HG03159 (cell line): ENCODE results near the gene ENPP6.

Source experiments
- ATAC-seq: cut with Tn5 transposase; IDR thresholded peaks from one replicate; pipeline ENCODE4 v1.9.1; 2021; ENCODE audit warnings: mild to moderate bottlenecking, moderate library complexity; ENCODE audit not compliant: unreplicated experiment

The ENPP6 gene

GRCh38 chr4:184192933-184193332 lies 24.7 kb downstream of the ENPP6 start:
- ATAC-seq: no peak

- no peak for ATAC-seq
Measured at GRCh38 chr4:184191267-184191666, 26.4 kb downstream of the ENPP6 start.

GRCh38 chr4:184190711-184191110 lies 27.0 kb downstream of the ENPP6 start:
- no peak for ATAC-seq

- ATAC-seq: no peak
Measured at GRCh38 chr4:184189966-184190365, 27.7 kb downstream of the ENPP6 start.

- ATAC-seq: no peak
Measured at GRCh38 chr4:184188443-184189400, 29.0 kb downstream of the ENPP6 start.

- no peak for ATAC-seq
Measured at GRCh38 chr4:184177271-184177670, 40.4 kb downstream of the ENPP6 start.

- no peak for ATAC-seq
Measured at GRCh38 chr4:184174571-184175488, 42.8 kb downstream of the ENPP6 start.

GRCh38 chr4:184171011-184171410 lies 46.7 kb downstream of the ENPP6 start:
- ATAC-seq: no peak

GRCh38 chr4:184169225-184169867 lies 48.3 kb downstream of the ENPP6 start:
- no peak for ATAC-seq

GRCh38 chr4:184168406-184169019 lies 49.2 kb downstream of the ENPP6 start:
- ATAC-seq: peak; percentile 83

GRCh38 chr4:184167576-184167975 lies 50.1 kb downstream of the ENPP6 start:
- ATAC-seq: peak; percentile 81

- ATAC-seq: no peak
Measured at GRCh38 chr4:184166736-184167135, 50.9 kb downstream of the ENPP6 start.

GRCh38 chr4:184165291-184165690 lies 52.4 kb downstream of the ENPP6 start:
- ATAC-seq: no peak

- ATAC-seq: no peak
Measured at GRCh38 chr4:184163813-184164212, 53.9 kb downstream of the ENPP6 start.

GRCh38 chr4:184162596-184162995 lies 55.1 kb downstream of the ENPP6 start:
- ATAC-seq: no peak

- no peak for ATAC-seq
Measured at GRCh38 chr4:184157322-184157721, 60.4 kb downstream of the ENPP6 start.

- ATAC-seq: no peak
Measured at GRCh38 chr4:184156163-184156920, 61.3 kb downstream of the ENPP6 start.

- no peak for ATAC-seq
Measured at GRCh38 chr4:184154199-184154598, 63.5 kb downstream of the ENPP6 start.

- ATAC-seq: no peak
Measured at GRCh38 chr4:184153781-184154180, 63.9 kb downstream of the ENPP6 start.

- no peak for ATAC-seq
Measured at GRCh38 chr4:184151988-184152485, 65.6 kb downstream of the ENPP6 start.
